ENCODE data around the gene PRSS37. TPM values are rescaled to one million over a fixed set of nuclear protein-coding genes. Genes with fewer than 3 reads are reported as not detected.

Gene PRSS37
- total RNA-seq, 1 experiment from 2014 or later, result not detected

DNA sequence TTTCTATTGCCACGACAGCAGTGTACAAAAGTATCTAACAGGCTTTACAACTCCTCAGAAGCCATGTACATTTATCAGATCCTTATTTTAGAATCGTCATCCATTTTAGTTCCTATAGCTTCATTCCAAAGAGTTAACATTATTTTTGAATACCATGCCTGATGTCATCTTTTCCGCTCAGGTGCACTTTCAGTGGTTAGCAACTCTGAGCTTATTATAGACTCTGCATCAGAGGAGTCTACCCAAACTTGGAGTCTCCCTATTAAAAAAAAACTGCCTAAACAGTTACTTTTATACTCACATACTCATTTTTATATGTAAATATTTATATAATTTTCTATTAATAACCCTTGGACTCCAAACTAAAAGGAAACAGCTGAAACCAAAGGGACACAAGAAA is 31.6 kb upstream of the PRSS37 start:
- H3K27me3 Mint-ChIP-seq (ENCODE audit: low read depth), result no peaks in the 10 kb centered on the region; the same call in 1 of the 2 replicates
- 0 out of 2 replicates have a peak, but pooled peaks cover 5% of the 10 kb centered on the region for H3K9me3 Mint-ChIP-seq
- H3K4me3 Mint-ChIP-seq, result no peak overlapping the region
- DNase-seq (ENCODE audit: low spot score) (no peak), ATAC-seq (no peak)
- peaks cover 23% of the 10 kb centered on the region for H3K4me1 Mint-ChIP-seq
- no peak overlapping the region for H3K27ac Mint-ChIP-seq
- ChIA-PET POLR2A (no interaction called here), CTCF (no interaction called here)
- TF ChIP-seq, protein P1, sequence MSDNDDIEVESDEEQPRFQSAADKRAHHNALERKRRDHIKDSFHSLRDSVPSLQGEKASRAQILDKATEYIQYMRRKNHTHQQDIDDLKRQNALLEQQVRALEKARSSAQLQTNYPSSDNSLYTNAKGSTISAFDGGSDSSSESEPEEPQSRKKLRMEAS (CRISPR knock-in tag; IDR thresholded peaks at IDR 0.05), result no peak
- TF ChIP-seq, protein P2, sequence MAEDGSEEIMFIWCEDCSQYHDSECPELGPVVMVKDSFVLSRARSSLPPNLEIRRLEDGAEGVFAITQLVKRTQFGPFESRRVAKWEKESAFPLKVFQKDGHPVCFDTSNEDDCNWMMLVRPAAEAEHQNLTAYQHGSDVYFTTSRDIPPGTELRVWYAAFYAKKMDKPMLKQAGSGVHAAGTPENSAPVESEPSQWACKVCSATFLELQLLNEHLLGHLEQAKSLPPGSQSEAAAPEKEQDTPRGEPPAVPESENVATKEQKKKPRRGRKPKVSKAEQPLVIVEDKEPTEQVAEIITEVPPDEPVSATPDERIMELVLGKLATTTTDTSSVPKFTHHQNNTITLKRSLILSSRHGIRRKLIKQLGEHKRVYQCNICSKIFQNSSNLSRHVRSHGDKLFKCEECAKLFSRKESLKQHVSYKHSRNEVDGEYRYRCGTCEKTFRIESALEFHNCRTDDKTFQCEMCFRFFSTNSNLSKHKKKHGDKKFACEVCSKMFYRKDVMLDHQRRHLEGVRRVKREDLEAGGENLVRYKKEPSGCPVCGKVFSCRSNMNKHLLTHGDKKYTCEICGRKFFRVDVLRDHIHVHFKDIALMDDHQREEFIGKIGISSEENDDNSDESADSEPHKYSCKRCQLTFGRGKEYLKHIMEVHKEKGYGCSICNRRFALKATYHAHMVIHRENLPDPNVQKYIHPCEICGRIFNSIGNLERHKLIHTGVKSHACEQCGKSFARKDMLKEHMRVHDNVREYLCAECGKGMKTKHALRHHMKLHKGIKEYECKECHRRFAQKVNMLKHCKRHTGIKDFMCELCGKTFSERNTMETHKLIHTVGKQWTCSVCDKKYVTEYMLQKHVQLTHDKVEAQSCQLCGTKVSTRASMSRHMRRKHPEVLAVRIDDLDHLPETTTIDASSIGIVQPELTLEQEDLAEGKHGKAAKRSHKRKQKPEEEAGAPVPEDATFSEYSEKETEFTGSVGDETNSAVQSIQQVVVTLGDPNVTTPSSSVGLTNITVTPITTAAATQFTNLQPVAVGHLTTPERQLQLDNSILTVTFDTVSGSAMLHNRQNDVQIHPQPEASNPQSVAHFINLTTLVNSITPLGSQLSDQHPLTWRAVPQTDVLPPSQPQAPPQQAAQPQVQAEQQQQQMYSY (CRISPR knock-in tag; IDR thresholded peaks at IDR 0.05), result no peak
- TF ChIP-seq NFYB (CRISPR knock-in tag; conservative IDR thresholded peaks at IDR 0.05; ENCODE audit: low read depth), result no peak
- no peak for TF ChIP-seq NFATC4 (CRISPR knock-in tag; IDR thresholded peaks at IDR 0.05)
- TF ChIP-seq, protein P3, sequence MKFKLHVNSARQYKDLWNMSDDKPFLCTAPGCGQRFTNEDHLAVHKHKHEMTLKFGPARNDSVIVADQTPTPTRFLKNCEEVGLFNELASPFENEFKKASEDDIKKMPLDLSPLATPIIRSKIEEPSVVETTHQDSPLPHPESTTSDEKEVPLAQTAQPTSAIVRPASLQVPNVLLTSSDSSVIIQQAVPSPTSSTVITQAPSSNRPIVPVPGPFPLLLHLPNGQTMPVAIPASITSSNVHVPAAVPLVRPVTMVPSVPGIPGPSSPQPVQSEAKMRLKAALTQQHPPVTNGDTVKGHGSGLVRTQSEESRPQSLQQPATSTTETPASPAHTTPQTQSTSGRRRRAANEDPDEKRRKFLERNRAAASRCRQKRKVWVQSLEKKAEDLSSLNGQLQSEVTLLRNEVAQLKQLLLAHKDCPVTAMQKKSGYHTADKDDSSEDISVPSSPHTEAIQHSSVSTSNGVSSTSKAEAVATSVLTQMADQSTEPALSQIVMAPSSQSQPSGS (CRISPR knock-in tag; IDR thresholded peaks at IDR 0.05; ENCODE audit: borderline replicate concordance, low read depth), result no peak
- TF ChIP-seq GRHL2 (CRISPR knock-in tag; IDR thresholded peaks at IDR 0.05; ENCODE audit: insufficient replicate concordance, severe bottlenecking), result no peak
- TF ChIP-seq FOXJ3 (CRISPR knock-in tag; IDR thresholded peaks at IDR 0.05; ENCODE audit: borderline replicate concordance), result no peak
- TF ChIP-seq ZNF423 (CRISPR knock-in tag; IDR thresholded peaks at IDR 0.05), result no peak
- no peak for TF ChIP-seq NR3C1 (CRISPR knock-in tag; conservative IDR thresholded peaks at IDR 0.05; ENCODE audit: low read depth)
- TF ChIP-seq ZNF263 (CRISPR knock-in tag; IDR thresholded peaks at IDR 0.05; ENCODE audit: low read depth), result no peak
- no peak for TF ChIP-seq OVOL2 (CRISPR knock-in tag; IDR thresholded peaks at IDR 0.05; ENCODE audit: borderline replicate concordance)
- H3K36me3 Mint-ChIP-seq, result no peaks in the 10 kb centered on the region

DNA sequence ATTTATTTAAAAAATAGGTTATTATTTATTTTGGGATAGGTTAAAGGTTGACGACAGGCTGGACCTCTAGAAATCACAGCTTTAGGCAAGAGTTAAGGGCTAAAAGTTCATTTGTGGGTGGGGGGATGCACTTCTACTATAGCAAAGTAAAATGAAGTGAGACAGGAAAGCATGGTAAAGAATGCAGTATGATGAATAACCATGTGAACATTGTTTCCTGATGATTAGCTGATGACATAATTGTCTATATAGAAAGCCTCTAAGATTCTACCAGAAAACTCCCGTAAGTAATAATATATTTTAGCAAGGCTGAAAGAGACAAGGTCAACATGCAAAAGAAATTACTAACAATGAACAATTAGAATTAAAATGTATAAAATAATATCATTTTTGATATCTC is 25.7 kb upstream of the PRSS37 start:
- H3K4me1 Mint-ChIP-seq, result no peaks in the 10 kb centered on the region
- no peak for TF ChIP-seq SMAD4 (CRISPR knock-in tag; IDR thresholded peaks at IDR 0.05)
- no peak for TF ChIP-seq ELF4 (CRISPR knock-in tag; IDR thresholded peaks at IDR 0.05; ENCODE audit: low read depth)
- TF ChIP-seq, protein P4, sequence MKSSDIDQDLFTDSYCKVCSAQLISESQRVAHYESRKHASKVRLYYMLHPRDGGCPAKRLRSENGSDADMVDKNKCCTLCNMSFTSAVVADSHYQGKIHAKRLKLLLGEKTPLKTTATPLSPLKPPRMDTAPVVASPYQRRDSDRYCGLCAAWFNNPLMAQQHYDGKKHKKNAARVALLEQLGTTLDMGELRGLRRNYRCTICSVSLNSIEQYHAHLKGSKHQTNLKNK (CRISPR knock-in tag; IDR thresholded peaks at IDR 0.05), result no peak
- no peak for TF ChIP-seq JUN (CRISPR knock-in tag; IDR thresholded peaks at IDR 0.05)
- TF ChIP-seq GRHL2 (CRISPR knock-in tag; IDR thresholded peaks at IDR 0.05; ENCODE audit: insufficient replicate concordance, severe bottlenecking), result no peak
- TF ChIP-seq, protein P5, sequence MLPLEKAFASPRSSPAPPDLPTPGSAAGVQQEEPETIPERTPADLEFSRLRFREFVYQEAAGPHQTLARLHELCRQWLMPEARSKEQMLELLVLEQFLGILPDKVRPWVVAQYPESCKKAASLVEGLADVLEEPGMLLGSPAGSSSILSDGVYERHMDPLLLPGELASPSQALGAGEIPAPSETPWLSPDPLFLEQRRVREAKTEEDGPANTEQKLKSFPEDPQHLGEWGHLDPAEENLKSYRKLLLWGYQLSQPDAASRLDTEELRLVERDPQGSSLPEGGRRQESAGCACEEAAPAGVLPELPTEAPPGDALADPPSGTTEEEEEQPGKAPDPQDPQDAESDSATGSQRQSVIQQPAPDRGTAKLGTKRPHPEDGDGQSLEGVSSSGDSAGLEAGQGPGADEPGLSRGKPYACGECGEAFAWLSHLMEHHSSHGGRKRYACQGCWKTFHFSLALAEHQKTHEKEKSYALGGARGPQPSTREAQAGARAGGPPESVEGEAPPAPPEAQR (CRISPR knock-in tag; IDR thresholded peaks at IDR 0.05), result no peak
- ATAC-seq, result no peak
- ChIA-PET CTCF (interaction anchor here (1.2 kb wide), 1 partner anchor 81 kb away, joined by 3 read pairs; no protein-coding TSS in a partner anchor), POLR2A (no interaction called here)
- no peak overlapping the region for H3K4me3 Mint-ChIP-seq
- H3K9me3 Mint-ChIP-seq, result 0 out of 2 replicates have a peak, but pooled peaks cover 5% of the 10 kb centered on the region
- no peak for DNase-seq (ENCODE audit: low spot score)
- H3K27ac Mint-ChIP-seq, result no peak overlapping the region
- H3K36me3 Mint-ChIP-seq, result no peaks in the 10 kb centered on the region
- H3K27me3 Mint-ChIP-seq (ENCODE audit: low read depth), result no peaks in the 10 kb centered on the region
